Measurements from ENCODE around the gene SFXN5.

DNA sequence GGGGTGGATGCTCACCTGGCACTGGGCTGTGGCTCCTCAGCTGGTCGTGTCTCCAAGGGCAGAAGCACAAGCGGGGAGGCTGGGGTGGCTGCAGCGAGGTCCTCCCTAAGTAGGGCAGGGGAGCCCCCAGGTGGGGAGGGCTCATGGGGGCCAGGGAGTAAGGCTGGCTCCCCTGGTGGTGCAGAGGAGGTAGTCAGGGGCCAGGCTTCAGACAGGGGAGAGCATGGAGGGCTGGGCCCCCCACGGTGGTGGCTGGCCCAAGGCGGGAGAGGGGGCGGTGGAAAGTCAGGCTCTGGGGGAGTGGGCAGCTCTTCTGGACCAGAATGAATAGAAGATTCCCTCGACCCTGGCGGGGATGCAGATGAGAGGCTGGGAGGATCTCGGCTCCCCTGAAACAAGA lies 8.1 kb upstream of the SFXN5 start:
- TF ChIP-seq, protein P1, sequence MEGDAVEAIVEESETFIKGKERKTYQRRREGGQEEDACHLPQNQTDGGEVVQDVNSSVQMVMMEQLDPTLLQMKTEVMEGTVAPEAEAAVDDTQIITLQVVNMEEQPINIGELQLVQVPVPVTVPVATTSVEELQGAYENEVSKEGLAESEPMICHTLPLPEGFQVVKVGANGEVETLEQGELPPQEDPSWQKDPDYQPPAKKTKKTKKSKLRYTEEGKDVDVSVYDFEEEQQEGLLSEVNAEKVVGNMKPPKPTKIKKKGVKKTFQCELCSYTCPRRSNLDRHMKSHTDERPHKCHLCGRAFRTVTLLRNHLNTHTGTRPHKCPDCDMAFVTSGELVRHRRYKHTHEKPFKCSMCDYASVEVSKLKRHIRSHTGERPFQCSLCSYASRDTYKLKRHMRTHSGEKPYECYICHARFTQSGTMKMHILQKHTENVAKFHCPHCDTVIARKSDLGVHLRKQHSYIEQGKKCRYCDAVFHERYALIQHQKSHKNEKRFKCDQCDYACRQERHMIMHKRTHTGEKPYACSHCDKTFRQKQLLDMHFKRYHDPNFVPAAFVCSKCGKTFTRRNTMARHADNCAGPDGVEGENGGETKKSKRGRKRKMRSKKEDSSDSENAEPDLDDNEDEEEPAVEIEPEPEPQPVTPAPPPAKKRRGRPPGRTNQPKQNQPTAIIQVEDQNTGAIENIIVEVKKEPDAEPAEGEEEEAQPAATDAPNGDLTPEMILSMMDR (conservative IDR thresholded peaks at IDR 0.05; ENCODE audit: low read depth, low read length), result no peak
- TF ChIP-seq NFE2L2 (IDR thresholded peaks at IDR 0.05; ENCODE audit: low read depth, low read length) (no peak), CEBPB (IDR thresholded peaks at IDR 0.05; ENCODE audit: low read depth, low read length) (no peak), POLR2A (IDR thresholded peaks at IDR 0.05; ENCODE audit: low read depth, low read length) (no peak), RAD21 (IDR thresholded peaks at IDR 0.05; ENCODE audit: low read length) (no peak), FOS (IDR thresholded peaks at IDR 0.05; ENCODE audit: low read depth, low read length) (no peak), MAFK (IDR thresholded peaks at IDR 0.05; ENCODE audit: low read depth, low read length) (no peak), RFX5 (IDR thresholded peaks at IDR 0.05; ENCODE audit: low read depth, low read length) (no peak), RCOR1 (IDR thresholded peaks at IDR 0.05; ENCODE audit: insufficient replicate concordance, low read length) (no peak), MXI1 (IDR thresholded peaks at IDR 0.05; ENCODE audit: borderline replicate concordance, low read depth, low read length) (no peak), MAZ (IDR thresholded peaks at IDR 0.05; ENCODE audit: borderline replicate concordance, low read depth, low read length) (no peak), SMC3 (IDR thresholded peaks at IDR 0.05; ENCODE audit: low read depth, low read length) (no peak)
- TF ChIP-seq, protein P2, sequence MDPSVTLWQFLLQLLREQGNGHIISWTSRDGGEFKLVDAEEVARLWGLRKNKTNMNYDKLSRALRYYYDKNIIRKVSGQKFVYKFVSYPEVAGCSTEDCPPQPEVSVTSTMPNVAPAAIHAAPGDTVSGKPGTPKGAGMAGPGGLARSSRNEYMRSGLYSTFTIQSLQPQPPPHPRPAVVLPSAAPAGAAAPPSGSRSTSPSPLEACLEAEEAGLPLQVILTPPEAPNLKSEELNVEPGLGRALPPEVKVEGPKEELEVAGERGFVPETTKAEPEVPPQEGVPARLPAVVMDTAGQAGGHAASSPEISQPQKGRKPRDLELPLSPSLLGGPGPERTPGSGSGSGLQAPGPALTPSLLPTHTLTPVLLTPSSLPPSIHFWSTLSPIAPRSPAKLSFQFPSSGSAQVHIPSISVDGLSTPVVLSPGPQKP (IDR thresholded peaks at IDR 0.05; ENCODE audit: borderline replicate concordance, low read depth, low read length), result no peak
- TF ChIP-seq, protein P3, sequence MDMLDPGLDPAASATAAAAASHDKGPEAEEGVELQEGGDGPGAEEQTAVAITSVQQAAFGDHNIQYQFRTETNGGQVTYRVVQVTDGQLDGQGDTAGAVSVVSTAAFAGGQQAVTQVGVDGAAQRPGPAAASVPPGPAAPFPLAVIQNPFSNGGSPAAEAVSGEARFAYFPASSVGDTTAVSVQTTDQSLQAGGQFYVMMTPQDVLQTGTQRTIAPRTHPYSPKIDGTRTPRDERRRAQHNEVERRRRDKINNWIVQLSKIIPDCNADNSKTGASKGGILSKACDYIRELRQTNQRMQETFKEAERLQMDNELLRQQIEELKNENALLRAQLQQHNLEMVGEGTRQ (IDR thresholded peaks at IDR 0.05; ENCODE audit: low read depth, low read length), result no peak

Data from IMR-90 (cell line).